GM19239 (cell line): Measurements from ENCODE around the gene RUNX2.

Experiments used
- DNase-seq: peaks from one replicate; pipeline ENCODE4 v3.0.0; 2011; ENCODE audit warnings: low spot score; ENCODE audit not compliant: insufficient read length
- FAIRE-seq: peaks from 2 replicates; lab custom pipeline; 2011; peaks lifted over from hg19 to GRCh38; lab: Jason Lieb, UNC

RUNX2 gene

DNA sequence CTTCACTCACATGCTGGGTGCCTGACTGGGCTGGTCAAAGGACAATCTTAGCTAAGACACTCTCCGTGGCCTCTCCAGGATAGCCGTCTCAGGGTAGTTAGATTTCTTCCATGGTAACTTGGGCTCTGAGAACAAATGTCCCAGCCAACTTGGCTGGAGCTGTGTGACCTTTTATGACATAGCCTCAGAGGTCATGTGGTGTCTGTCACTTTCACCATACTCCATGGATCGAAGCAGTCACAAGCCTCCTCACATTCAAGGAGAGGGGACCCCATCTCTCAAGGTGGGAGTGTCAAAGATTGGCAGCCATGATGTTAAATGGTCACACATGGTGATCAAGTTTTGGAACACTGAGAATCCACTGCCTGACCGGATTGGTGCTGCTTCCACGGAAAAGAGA lies 240.5 kb downstream of the RUNX2 start:
- FAIRE-seq (no peak), DNase-seq (no peak)

DNA sequence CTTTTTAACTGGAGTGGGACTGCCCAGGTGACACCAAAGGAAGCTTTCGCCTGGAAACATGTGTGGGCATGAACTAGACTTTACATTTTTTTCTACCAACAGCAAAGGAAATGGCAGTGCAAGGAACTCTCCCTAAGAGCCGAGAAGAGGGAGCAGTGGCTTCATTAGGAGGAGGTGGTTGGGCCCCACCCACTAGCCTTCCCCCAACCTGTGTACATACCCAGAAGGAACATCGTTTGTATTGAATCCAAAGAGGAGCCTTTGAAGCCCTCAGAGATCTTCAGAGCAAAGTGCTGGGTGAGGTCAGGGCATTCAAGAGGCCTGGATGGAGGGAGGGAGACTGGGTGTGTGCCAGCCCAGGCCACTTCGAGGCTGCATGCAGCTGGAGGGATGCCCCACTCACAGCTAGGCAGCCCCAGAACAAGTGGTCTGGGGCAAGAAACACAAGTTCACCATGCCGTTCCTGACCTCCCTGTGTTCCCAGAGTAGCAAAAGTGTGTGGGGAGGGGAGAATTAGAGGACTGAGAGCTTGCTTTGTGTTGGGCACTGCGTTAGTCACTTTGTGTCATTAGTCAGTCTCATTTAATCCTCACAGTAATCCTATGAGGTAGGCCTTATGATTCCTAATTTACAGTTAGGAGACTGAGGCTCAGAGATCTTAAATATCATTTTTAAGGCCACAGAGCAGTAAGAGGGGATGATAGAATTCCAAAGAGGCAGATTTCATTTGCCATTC lies 241.2 kb downstream of the RUNX2 start:
- no peak for FAIRE-seq
- no peak for DNase-seq

DNA sequence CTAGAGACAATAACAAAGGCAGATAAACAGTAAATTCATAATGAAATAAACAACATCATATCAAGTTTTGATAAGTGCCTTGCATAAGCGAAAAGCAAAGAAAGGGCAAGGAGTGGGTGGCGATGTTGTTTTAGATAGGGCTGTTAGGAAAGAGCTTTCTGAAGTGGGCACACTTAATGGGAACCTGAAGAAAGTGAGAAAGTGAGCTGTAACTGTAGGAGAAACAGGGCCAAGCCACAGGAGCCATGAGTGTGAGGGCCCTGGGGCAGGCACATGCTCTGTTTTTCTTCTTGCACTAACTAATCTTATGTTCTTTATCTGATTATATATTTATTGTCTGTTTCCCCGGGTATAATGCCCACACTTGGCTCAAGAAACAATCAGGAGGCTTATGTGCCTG lies 243.0 kb downstream of the RUNX2 start:
- DNase-seq (no peak), FAIRE-seq (no peak)

DNA sequence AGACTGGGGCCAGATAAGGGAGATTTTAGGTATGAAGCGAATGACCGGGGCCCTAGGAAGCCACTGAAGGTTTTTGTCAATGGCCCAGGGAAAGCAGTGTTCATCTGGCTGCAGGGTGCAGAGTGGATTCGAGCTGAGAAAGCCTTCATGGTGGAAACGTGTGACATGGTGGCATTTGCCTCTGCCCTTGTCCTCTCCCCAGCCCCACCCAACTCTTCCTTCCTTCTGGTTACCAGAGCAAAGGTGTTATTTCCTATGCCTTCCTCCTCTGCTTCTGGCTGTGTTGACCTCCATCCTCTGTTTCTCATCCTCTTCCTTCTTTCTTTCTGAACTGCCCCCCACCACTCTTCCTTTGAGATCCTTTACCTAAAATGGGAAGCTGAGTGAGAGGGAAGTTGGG lies 244.7 kb downstream of the RUNX2 start:
- no peak for FAIRE-seq

DNA sequence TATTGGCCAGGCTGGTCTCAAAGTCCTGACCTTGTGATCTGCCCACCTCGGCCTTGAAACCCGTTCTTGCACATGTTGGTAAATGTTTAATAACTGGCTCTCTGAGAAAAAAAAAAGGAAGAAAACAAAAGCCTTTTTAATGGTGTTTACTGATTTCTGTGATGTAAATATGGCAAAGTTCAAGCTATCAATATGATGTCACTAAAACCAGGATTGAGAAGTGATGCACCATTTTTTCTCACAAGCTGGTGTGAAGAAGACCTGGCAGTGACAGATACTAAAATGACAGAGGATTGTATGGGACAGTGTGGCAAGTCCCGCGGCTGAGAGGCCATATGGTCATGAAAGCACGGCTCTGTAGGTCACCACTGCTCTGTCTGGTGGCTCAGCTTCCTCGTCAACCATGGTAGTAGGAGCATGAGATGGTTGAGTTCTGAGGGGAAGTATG lies 245.9 kb downstream of the RUNX2 start:
- no peak for DNase-seq
- no peak for FAIRE-seq

More for the DNA sequence above, 244.7 kb downstream of the RUNX2 start:
- DNase-seq: no peak

DNA sequence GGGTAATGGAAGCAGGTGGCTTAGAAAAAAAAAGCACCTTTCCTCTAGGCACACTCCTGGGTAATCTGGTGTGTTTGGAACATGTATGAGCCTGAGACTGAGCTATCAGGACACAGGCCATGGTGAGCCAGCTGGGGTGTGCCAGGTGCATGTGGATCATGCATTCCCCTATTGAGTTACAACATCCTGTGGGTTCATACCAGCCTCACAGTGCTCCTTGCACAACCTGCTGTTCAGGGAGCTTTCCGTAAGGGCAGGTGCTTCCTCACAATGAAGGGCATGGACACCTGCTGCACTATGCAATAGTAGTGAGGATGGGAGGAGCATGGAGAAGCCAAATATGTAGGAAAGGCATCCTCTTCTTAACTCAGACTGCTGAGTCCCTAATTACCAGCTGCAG lies 246.8 kb downstream of the RUNX2 start:
- DNase-seq (no peak), FAIRE-seq (no peak)

DNA sequence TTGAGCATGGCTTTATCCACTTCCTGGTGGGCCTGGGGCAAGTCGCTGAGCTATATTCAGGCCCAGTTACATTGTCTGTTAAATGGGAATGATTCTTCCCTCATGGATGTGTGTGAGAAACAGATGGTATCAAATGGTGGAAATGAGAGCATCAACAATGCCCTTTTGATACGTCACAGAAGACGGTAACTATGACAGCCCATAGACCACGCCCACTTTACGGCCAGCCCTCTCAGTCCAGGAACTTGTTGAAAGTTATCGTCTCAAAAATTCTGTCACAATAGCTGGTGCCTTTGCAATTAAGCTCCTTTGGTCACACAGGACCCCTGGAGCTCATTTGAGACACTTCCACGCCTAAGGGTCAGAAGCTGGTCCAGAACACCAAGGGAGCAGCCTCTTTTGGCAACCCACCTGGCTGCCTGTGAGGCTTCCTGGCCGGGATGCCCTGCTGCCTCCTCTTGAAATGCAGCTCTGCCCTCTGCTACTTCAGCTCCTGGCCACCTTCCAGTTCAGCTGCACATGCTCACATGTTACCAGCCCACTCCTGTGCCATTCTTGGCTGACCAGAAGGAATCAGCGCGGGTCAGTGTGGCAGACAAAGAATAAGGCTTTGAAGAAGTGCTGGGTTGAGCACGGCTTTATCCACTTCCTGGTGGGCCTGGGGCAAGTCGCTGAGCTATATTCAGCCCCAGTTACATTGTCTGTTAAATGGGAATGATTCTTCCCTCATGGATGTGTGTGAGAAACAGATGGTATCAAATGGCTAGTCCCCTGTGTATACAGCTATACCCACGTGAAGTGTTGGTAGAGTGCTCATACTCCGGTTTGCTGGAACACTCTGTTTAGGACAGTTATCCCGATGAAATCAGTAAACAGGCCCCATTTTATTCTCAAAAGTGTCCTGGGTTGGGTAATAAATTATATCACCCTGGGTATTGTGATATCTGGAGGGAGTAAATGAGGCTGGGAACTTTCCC lies 248.8 kb downstream of the RUNX2 start:
- FAIRE-seq: no peak

DNA sequence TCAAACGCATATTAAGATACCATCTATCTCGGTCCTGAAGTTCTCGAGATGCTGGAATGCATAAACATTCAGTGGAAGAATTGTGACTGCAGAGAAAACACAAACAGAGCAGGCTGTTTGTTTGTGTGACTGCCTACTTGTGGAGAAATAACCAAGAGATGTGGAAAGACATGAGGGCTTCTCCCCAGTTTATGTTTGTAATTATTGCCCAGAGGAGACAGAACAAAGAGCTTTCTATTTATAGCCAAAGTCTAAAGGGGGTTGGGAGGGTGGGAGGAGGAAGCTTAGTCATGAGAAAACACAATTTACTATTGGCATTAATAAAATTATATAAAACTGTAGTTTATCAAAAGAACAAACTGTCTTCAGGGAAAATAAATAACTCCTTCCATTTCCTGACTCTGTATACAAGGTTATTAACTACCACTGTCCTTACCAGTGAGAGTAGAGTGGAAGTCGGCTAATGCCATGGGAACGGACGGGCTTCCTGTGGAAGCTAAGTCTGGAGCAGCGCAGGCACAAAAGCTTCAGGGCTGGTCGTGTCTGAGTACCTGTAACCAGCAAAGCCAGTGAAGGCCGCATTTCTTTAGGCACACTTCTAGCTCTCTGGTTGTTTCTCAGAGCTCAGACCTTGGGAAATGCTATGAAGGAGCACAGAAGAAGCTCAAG lies 249.8 kb downstream of the RUNX2 start:
- no peak for FAIRE-seq
- DNase-seq: no peak

More for the DNA sequence above, 248.8 kb downstream of the RUNX2 start:
- no peak for DNase-seq

DNA sequence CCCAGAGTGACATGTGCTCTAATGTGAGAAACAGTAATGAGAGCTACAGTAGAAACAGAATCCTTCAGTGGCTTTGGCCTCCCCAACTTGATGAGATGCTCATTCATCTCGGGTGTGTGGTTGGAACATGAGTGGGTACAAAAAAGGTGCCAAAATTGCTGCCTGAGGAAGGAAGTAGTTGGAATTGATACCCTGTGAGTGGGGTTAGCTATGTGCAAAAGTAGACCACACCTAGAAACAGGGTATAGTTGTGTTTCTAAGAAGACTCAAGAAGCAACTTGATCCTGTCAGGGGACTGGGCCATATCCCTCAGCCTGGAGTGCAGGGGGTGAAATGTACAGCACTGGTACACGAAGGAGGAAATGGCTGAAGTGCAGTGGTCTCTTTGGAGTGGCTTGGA lies 256.0 kb downstream of the RUNX2 start:
- FAIRE-seq: no peak
- no peak for DNase-seq

DNA sequence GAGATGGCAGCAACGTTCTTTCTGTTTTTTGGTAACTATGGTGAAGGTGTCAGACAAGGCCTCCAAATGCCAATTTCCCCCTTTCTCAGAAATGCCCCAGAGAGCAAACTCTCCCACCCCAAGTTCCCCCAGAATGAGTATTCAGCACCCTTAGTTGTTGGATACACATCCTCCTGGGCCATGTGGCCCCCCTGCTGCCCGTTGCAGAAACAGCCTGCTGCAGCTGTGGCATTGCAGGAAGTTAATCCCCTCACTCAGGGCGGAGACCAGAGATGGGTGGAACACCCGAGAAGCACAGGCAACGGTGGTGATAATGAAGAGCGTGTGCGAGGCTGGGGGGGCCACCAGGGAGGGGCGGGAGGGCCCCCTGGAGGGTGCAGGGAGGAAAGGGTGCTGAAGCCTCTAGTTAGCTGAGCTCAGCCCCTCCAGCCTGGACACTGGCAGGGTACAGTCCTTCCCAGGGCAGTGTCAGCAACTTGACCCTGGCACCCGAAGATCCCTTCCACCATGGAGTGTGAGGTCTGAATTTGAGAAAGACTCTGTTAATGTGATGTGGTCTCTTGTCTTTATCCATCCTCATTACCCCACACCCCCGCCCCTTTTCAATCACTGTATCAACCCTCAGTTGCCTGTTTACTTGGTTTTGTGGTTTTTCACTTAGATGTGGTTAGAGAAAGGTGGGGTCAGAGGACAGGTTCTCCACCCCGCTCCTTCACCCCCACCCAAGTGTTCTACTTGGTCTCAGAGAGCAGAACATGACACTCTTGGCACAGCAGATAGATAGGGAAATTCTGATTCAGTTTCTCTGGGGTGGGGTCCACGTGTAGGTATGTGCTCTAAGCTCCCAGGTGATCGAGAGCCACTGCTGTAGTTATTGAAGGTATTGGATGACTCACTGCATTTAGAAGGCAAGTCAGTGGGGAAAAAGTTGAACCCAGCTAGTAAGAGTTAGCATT lies 258.4 kb downstream of the RUNX2 start:
- DNase-seq: no peak

DNA sequence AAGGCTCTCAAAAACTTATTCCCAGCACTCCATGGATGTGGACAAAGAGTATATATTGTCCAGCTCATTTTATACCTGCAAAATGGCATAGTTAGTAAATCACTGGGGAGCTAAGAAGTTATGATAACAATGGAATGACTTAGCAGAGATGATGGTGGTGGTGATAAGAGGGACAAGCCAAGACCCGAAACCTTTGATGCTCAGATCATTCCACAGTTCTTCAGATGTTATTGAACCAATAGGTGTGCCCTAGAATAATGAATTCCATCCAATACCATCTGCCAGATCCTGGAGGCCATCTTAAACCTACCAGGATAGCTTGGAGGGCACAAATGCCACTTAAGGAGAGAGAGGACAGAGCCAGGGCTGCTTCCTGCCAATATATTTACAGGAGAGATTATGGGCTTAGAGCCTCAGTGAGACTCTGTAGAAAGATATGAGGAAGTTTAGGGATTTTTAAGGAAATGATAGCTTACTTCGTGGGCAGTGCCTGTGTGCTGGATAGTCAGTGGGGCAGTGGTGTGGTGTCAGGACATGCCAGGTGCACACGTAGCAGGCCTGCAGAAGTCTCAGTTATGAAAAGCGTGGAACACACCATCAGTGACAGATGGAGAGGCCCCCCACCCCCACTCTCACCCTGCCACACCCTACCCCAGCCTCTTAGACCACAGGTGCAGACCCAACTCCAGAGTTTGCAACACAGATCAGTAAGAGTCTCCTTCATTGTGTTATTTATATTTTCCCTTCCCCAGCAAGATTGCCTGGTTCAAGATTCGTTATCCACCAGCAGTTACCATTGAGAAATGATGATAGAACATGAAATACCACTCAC lies 259.3 kb downstream of the RUNX2 start:
- FAIRE-seq (no peak), DNase-seq (no peak)

More for the DNA sequence above, 258.4 kb downstream of the RUNX2 start:
- no peak for FAIRE-seq

DNA sequence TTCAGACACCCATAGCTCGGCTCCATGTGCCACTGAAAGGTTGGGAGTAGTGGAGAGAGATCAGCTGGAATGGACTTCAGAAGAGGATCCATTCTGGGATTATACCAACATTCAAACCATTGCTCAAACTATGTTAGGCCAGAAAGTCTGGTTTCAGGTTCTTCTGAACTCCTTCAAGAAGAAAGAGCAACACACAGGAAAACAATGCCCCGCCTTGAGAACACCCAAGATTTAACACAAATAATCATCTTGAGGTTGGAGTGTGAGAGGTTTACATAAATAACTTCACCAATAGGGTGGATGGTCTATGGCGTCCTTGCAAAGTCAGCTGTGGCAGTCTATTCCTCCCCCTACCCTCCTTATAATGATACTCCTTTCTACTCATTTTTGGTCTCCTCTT lies 261.2 kb downstream of the RUNX2 start:
- no peak for DNase-seq
- no peak for FAIRE-seq

DNA sequence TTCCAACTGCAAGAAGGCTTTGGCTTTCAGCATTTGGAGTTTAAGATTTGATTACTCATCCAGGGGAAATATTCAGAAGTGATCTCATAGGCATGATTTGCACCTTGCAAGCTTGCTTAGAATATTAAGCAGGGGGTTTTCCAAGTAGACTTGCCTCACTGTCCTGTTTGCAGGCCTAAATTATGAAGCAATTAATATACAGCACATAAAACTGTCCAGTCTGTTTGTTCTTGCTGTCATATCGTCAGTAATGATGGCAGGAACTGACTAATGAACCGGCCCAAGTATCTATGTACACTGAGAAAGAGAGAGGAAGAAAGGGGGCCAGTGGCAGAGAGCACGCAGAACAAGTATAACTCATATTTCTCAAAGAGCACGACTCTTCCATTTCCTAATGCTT lies 262.1 kb downstream of the RUNX2 start:
- FAIRE-seq (no peak), DNase-seq (no peak)

DNA sequence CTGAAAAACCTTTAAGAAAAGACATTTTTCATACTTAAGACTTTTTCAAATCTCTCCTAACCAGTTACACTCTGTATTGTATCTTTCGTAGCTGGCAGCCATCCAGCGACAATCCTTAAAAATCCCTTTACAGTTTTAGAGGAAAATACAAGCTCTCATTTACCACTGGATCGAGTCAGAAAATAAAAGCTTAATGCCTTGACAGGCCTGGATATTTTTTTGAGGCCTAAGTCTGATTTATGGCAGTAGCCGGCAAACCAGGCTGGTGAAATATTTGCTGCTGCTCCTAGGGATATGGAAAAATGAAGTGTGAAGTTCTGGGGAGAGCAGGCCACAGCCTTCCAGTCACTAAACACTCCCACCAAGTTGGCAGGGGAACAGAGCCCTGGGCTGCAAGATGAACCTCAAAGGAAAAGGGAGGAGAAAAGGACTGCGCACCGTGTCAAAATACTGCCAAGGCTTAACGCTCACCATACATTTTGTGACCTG lies 262.6 kb downstream of the RUNX2 start:
- DNase-seq (no peak), FAIRE-seq (no peak)

DNA sequence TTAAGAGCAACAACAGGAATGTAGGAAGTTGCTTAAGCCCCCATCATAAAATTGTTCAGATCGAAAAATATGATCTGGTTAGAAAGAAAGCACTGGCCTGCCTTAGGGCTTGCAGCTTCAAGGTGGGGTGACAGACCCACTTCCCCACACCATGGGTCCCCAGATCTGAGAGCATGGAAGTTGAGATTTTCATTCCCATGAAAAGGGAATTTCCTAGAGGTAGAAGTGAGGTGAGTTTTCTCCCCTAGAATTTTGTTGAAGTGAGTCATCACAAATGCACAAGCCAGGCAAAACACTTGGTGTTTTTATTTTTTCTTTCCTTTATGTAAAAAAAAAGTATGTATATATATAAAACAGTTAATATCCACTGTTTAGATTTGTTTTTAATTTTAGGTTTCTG lies 263.2 kb downstream of the RUNX2 start:
- no peak for FAIRE-seq
- DNase-seq: no peak

DNA sequence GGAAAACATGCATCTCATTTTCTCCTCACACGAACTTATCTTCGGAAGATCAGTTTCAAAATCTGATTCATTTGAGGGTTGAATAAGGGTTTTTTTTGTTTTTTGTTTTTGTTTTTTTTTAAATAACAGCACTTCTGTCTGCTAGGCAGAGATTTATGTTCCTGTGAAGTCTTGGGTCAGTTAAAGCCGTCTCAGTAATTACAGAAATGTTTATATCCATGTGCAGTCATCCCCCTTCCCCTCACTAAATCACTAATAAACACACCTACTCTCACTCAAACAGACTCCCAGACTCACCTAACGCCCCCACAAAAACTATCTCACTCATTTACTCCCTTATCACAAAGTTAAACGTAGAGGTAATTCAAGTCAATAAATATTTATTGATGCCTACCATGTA lies 263.8 kb downstream of the RUNX2 start:
- DNase-seq: no peak
- FAIRE-seq: no peak

DNA sequence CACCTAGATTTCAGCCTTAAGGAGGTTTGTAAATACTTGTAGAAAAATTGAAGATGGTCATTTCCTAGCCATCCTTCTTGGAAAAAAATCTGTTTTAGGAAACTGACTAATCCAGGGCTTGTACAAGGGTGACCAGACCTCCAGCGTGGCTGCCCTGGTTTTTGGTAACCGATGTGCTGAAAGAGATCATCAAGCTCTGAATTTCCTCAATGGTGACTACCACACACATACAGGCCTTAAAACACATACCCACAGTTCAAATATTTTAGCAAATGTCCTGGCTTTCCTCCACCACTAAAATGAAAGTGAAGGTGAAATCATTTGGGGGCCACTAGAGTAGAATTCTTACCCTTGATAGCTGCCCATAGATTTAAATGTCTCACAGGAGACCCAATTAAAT lies 264.9 kb downstream of the RUNX2 start:
- DNase-seq: no peak
- FAIRE-seq: no peak

DNA sequence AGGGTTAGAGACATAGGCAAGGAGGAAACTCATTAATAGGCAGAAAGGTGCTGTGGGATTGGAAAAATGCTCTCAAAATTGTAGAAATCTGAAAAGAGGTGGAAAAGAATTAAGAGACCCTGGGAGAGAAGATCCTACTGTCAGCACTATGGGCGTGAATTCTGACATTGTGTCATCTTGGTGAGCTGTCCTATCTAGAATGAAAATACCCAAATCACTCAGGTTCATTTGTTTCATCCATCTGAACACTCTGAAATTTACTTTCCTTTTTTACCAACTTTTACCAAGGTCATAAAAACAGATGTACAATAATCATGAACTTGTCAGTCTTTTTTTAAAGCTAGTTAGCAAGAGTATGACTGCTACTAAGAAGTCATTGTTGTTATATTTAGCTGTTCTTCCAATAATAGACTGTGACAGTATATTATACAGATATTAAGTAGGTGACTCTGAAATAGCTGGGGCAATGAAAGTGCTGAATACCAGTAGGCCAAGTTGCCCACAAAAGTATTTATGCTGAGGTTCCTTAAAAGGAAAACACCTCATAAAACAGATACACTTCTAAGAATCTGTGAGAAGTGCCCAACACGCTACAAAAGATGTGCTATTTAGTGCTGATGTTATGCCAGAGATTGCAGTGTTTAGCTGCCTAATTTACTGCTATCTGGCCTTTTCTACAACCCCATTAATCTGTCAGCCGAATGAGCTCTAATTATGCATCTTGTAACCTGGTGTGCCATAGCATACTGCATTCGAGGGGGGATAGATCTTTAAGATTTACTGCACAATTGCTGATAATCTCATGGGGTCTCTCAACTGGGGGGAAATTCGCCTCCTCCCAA lies 267.1 kb downstream of the RUNX2 start:
- FAIRE-seq (no peak), DNase-seq (no peak)
